ENCODE measurements around the gene PRKAR1B.
A peak's percentile ranks its signal among the peaks of the same experiment; 100 is the strongest.

Gene PRKAR1B

GRCh38 chr7:725223-726005 lies 1.7 kb downstream of the PRKAR1B start:
- H3K9me3 ChIP-seq (ENCODE audit: insufficient read depth, low read depth, low read length) = peaks cover 24% of the 10 kb centered on the region; the same call in 1 of the 2 replicates
- H3K4me3 ChIP-seq (ENCODE audit: low read length) = peak overlapping the region; percentile 75
- no peak overlapping the region for H3K27ac ChIP-seq (ENCODE audit: low read length)
- H3K27me3 ChIP-seq (ENCODE audit: insufficient read depth, low read length) = no peaks in the 10 kb centered on the region
- H3K4me1 ChIP-seq (ENCODE audit: insufficient read depth, low read length) = peaks cover 5% of the 10 kb centered on the region; the same call in 1 of the 2 replicates
- peaks cover 49% of the 10 kb centered on the region for H3K36me3 ChIP-seq (ENCODE audit: insufficient read depth, low read depth, low read length)
- H3K9ac ChIP-seq (ENCODE audit: low read depth, low read length) = peak overlapping the region; percentile 89; the same call in 1 of the 2 replicates

DNA sequence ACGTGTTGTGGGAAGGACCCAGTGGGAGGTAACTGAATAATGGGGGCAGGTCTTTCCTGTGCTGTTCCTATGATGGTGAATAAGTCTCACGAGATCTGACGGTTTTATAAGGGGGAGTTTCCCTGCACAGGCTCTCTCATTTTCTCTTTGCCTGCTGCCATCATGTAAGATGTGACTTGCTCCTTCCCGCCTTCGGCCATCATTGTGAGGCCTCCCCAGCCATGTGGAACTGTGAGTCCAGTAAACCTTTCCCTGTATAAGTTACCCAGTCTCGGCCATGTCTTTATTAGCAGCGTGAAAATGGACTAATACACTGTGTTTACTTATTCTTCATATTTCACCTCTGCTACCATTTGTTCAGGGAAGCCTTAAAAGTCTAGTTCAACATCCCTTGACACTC lies 2.8 kb downstream of the PRKAR1B start:
- Histone ChIP-seq H3K27me3 (ENCODE audit: insufficient read depth, low read length) (no peaks in the 10 kb centered on the region), H3K4me3 (ENCODE audit: low read length) (no peak overlapping the region), H3K9ac (ENCODE audit: low read depth, low read length) (no peak overlapping the region), H3K27ac (ENCODE audit: low read length) (no peak overlapping the region), H3K4me1 (ENCODE audit: insufficient read depth, low read length) (peaks cover 5% of the 10 kb centered on the region; the same call in 1 of the 2 replicates), H3K9me3 (ENCODE audit: insufficient read depth, low read depth, low read length) (peaks cover 24% of the 10 kb centered on the region; the same call in 1 of the 2 replicates), H3K36me3 (ENCODE audit: insufficient read depth, low read depth, low read length) (peaks cover 40% of the 10 kb centered on the region; the same call in 1 of the 2 replicates)

DNA sequence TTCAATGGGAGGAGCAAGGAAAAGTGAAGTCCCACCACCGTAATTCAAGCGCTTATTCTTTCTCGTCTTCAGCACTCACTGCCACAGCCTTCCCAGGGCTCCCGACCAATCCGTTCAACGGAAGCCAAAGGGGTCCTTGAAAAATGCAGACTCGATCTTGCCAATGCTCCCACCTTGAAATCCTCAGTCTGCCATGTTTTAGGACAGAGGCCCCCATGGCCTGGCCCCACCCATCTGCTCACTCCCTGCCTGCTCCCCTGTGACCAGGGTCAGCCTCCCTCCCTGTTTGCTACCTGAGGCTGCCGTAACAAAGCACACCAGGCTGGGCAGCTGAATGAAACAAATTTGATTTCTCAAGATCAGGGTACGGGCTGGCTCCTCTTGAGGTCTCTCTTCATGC lies 3.5 kb downstream of the PRKAR1B start:
- Histone ChIP-seq H3K9me3 (ENCODE audit: insufficient read depth, low read depth, low read length) (peaks cover 24% of the 10 kb centered on the region; the same call in 1 of the 2 replicates), H3K36me3 (ENCODE audit: insufficient read depth, low read depth, low read length) (peaks cover 39% of the 10 kb centered on the region; the same call in 1 of the 2 replicates), H3K4me1 (ENCODE audit: insufficient read depth, low read length) (peaks cover 5% of the 10 kb centered on the region; the same call in 1 of the 2 replicates), H3K9ac (ENCODE audit: low read depth, low read length) (no peak overlapping the region), H3K4me3 (ENCODE audit: low read length) (no peak overlapping the region), H3K27me3 (ENCODE audit: insufficient read depth, low read length) (no peaks in the 10 kb centered on the region), H3K27ac (ENCODE audit: low read length) (no peak overlapping the region)

DNA sequence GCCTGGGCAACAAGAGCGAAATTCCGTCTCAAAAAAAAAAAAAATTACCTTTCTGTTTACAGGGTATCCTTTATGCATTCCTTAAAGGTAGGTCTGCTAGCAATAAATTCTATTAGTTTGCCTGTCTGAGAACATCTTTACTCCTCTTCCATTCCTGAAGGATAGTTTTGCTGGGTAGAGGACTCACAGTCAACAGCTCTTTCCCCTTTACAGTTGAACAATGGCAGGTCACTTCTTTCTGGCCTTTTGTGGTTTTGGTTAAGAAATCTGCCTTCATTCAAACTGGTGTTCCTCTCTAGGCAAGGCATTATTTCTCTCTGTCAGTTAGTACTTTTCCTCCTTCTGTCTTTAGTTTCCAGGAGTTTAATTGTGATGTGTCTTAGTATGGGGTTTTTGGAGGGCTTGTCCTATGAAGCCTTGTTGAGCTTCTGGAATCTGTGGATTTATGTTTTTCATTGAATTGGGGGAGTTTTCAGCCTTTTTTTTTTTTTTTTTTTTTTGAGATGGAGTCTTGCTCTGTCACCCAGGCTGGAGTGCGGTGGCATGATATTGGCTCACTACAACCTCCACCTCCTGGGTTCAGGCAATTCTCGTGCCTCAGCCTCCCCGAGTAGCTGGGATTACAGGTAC lies 5.3 kb downstream of the PRKAR1B start:
- Histone ChIP-seq H3K4me3 (ENCODE audit: low read length) (no peak overlapping the region), H3K27ac (ENCODE audit: low read length) (no peak overlapping the region), H3K27me3 (ENCODE audit: insufficient read depth, low read length) (no peaks in the 10 kb centered on the region), H3K9ac (ENCODE audit: low read depth, low read length) (no peak overlapping the region), H3K9me3 (ENCODE audit: insufficient read depth, low read depth, low read length) (peaks cover 24% of the 10 kb centered on the region; the same call in 1 of the 2 replicates), H3K4me1 (ENCODE audit: insufficient read depth, low read length) (peaks cover 5% of the 10 kb centered on the region; the same call in 1 of the 2 replicates), H3K36me3 (ENCODE audit: insufficient read depth, low read depth, low read length) (peaks cover 39% of the 10 kb centered on the region; the same call in 1 of the 2 replicates)

GRCh38 chr7:716636-717035 lies 10.4 kb downstream of the PRKAR1B start:
- no peak overlapping the region for H3K4me3 ChIP-seq (ENCODE audit: low read length)
- no peaks in the 10 kb centered on the region; the same call in 1 of the 2 replicates for H3K4me1 ChIP-seq (ENCODE audit: insufficient read depth, low read length)
- no peak overlapping the region for H3K27ac ChIP-seq (ENCODE audit: low read length)
- H3K9me3 ChIP-seq (ENCODE audit: insufficient read depth, low read depth, low read length) = peaks cover 8% of the 10 kb centered on the region; the same call in 1 of the 2 replicates
- peaks cover 18% of the 10 kb centered on the region; the same call in 1 of the 2 replicates for H3K36me3 ChIP-seq (ENCODE audit: insufficient read depth, low read depth, low read length)
- H3K9ac ChIP-seq (ENCODE audit: low read depth, low read length) = no peak overlapping the region
- H3K27me3 ChIP-seq (ENCODE audit: insufficient read depth, low read length) = no peaks in the 10 kb centered on the region

- peaks cover 7% of the 10 kb centered on the region; the same call in 1 of the 2 replicates for H3K9me3 ChIP-seq (ENCODE audit: insufficient read depth, low read depth, low read length)
Observed at GRCh38 chr7:716222-716621, 10.9 kb downstream of the PRKAR1B start.

GRCh38 chr7:714251-714671 lies 12.8 kb downstream of the PRKAR1B start:
- no peak overlapping the region for H3K9ac ChIP-seq (ENCODE audit: low read depth, low read length)
- no peak overlapping the region for H3K4me3 ChIP-seq (ENCODE audit: low read length)
- no peaks in the 10 kb centered on the region; the same call in 1 of the 2 replicates for H3K4me1 ChIP-seq (ENCODE audit: insufficient read depth, low read length)
- no peak overlapping the region for H3K27ac ChIP-seq (ENCODE audit: low read length)
- H3K36me3 ChIP-seq (ENCODE audit: insufficient read depth, low read depth, low read length) = peaks cover 15% of the 10 kb centered on the region; the same call in 1 of the 2 replicates
- no peaks in the 10 kb centered on the region for H3K9me3 ChIP-seq (ENCODE audit: insufficient read depth, low read depth, low read length)
- H3K27me3 ChIP-seq (ENCODE audit: insufficient read depth, low read length) = no peaks in the 10 kb centered on the region

More at GRCh38 chr7:716222-716621, 10.9 kb downstream of the PRKAR1B start:
- peaks cover 16% of the 10 kb centered on the region; the same call in 1 of the 2 replicates for H3K36me3 ChIP-seq (ENCODE audit: insufficient read depth, low read depth, low read length)
- no peak overlapping the region for H3K9ac ChIP-seq (ENCODE audit: low read depth, low read length)
- H3K4me3 ChIP-seq (ENCODE audit: low read length) = no peak overlapping the region
- no peaks in the 10 kb centered on the region; the same call in 1 of the 2 replicates for H3K4me1 ChIP-seq (ENCODE audit: insufficient read depth, low read length)
- no peak overlapping the region for H3K27ac ChIP-seq (ENCODE audit: low read length)
- H3K27me3 ChIP-seq (ENCODE audit: insufficient read depth, low read length) = no peaks in the 10 kb centered on the region

DNA sequence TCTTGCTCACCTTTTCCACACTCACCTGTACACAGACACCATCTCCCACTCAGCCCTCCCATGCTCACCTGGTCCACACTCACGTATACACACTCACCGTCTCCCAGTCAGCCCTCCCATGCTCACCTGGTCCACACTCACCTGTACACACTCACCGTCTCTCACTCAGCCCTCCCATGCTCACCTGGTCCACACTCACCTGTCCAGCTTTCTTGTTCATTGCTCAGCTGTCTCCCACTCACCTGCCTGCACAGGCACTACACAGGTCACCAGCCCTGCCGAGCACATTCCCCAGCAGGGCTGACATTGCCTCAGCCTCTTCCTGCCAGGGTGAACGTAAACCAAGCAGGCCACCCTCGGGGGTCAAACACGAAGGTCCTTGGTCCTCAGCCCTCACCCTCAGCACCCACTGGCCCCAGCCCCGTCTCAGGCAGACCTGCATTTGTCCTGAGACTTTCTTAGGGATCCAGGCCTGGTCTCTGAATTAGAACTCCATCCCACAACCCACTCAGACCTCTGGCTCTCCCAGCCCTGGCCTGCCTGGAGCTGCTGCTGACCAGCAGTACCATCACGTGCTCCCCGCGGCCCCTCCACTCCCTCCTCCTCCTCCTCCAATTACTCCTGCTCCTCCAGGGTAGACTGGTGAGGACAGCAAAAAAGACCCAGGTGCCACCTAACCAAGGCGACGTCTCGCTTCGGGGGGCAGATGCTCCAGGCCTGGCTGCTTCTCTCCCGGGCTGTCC lies 13.4 kb downstream of the PRKAR1B start:
- no peaks in the 10 kb centered on the region for H3K27me3 ChIP-seq (ENCODE audit: insufficient read depth, low read length)
- H3K27ac ChIP-seq (ENCODE audit: low read length) = no peak overlapping the region
- H3K4me3 ChIP-seq (ENCODE audit: low read length) = no peak overlapping the region
- H3K36me3 ChIP-seq (ENCODE audit: insufficient read depth, low read depth, low read length) = peaks cover 15% of the 10 kb centered on the region; the same call in 1 of the 2 replicates
- H3K9ac ChIP-seq (ENCODE audit: low read depth, low read length) = peak overlapping the region; percentile 15; the same call in 1 of the 2 replicates
- no peaks in the 10 kb centered on the region for H3K9me3 ChIP-seq (ENCODE audit: insufficient read depth, low read depth, low read length)
- no peaks in the 10 kb centered on the region; the same call in 1 of the 2 replicates for H3K4me1 ChIP-seq (ENCODE audit: insufficient read depth, low read length)

DNA sequence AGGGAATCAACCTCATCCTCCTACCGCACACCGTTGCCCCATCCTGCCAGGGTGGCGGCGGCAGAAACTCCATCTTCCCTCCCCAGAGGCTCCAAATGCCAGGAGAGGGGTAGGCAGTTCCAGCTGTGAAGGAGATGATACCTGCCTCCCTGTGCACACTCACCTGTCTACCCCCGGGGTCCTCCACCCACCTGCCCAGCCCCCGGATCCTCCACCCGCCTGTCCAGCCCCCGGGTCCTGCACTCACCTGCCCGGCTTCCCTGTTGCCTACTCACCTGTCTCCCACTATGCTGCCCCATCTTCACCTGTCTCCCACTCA lies 14.0 kb downstream of the PRKAR1B start:
- Histone ChIP-seq H3K9me3 (ENCODE audit: insufficient read depth, low read depth, low read length) (no peaks in the 10 kb centered on the region), H3K27me3 (ENCODE audit: insufficient read depth, low read length) (no peaks in the 10 kb centered on the region), H3K9ac (ENCODE audit: low read depth, low read length) (peak overlapping the region; percentile 56; the same call in 1 of the 2 replicates), H3K4me1 (ENCODE audit: insufficient read depth, low read length) (no peaks in the 10 kb centered on the region; the same call in 1 of the 2 replicates), H3K36me3 (ENCODE audit: insufficient read depth, low read depth, low read length) (peaks cover 15% of the 10 kb centered on the region; the same call in 1 of the 2 replicates), H3K27ac (ENCODE audit: low read length) (no peak overlapping the region), H3K4me3 (ENCODE audit: low read length) (peak overlapping the region; percentile 58)

- Histone ChIP-seq H3K4me1 (ENCODE audit: insufficient read depth, low read length) (no peaks in the 10 kb centered on the region; the same call in 1 of the 2 replicates), H3K9ac (ENCODE audit: low read depth, low read length) (peak overlapping the region; percentile 56; the same call in 1 of the 2 replicates), H3K9me3 (ENCODE audit: insufficient read depth, low read depth, low read length) (no peaks in the 10 kb centered on the region), H3K4me3 (ENCODE audit: low read length) (peak overlapping the region; percentile 58), H3K36me3 (ENCODE audit: insufficient read depth, low read depth, low read length) (peaks cover 20% of the 10 kb centered on the region; the same call in 1 of the 2 replicates), H3K27ac (ENCODE audit: low read length) (no peak overlapping the region), H3K27me3 (ENCODE audit: insufficient read depth, low read length) (no peaks in the 10 kb centered on the region)
Observed at GRCh38 chr7:712381-713138, 14.5 kb downstream of the PRKAR1B start.

Data from iPS-20b (cell line).